ENCODE measurements around the gene MAGT1. TPM values are rescaled to one million over a fixed set of nuclear protein-coding genes. Genes with fewer than 3 reads are reported as not detected.

MAGT1 gene
- total and polyA plus RNA-seq, 2 of the 4 experiments (the other 2 are of a cell fraction), result 27.3 to 74.7 TPM

DNA sequence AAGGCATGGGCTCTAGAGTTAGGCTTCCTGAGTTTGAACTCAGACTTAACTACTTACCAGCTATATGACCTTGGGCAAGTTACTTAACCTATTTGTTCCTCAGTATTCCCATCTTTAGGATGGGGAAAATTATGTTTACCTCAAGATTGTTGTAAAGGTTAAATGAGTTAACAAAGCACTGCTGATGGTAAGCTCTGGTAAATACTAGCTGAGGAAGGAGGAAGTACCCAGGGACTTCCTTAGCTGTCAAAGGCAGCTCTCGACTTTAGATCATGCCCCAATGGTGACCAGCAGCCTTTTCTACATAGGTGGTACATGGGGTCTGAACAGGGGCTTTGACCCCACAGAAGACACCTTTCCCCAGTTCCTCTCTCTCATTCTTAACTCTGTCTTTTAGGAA, 35.3 kb upstream of the MAGT1 start:
- H3K4ac ChIP-seq (ENCODE audit: low read depth, low read length), result no peak overlapping the region
- H3K9me1 ChIP-seq (ENCODE audit: insufficient read depth, low read length), result no peaks in the 10 kb centered on the region
- DNase-seq, result no peak
- H3K18ac ChIP-seq (ENCODE audit: low read depth, low read length), result no peak overlapping the region
- no peaks in the 10 kb centered on the region for H4K20me1 ChIP-seq (ENCODE audit: insufficient read depth, low read length)
- no peaks in the 10 kb centered on the region for H3K79me1 ChIP-seq (ENCODE audit: low read depth in 1 of 2, low read length in 2 of 2)
- intact Hi-C loops (cut with micrococcal nuclease) (no loop called here), in situ Hi-C loops (cut with MboI; ENCODE audit: low sequenced_read_pairs) (no loop called here), dilution Hi-C loops (cut with HindIII; ENCODE audit: low sequenced_read_pairs, unreplicated experiment) (no loop called here)
- BruUV-seq (replicated peaks), result no TSS peak
- H3K23ac ChIP-seq (ENCODE audit: low read depth, low read length), result no peak overlapping the region
- H2BK5ac ChIP-seq (ENCODE audit: low read depth, low read length, poor library complexity, severe bottlenecking), result no peak overlapping the region
- ChIA-PET CTCF (no interaction called here), POLR2A (ENCODE audit: unreplicated experiment) (no interaction called here)
- no peak overlapping the region for H3K56ac ChIP-seq (ENCODE audit: extremely low read depth, insufficient read depth, low read length)
- no peak overlapping the region for H4K91ac ChIP-seq (ENCODE audit: insufficient read depth, low read depth, low read length)
- no peaks in the 10 kb centered on the region for H3K36me3 ChIP-seq (ENCODE audit: control insufficient read depth, insufficient read depth, low read length)
- H3K9ac ChIP-seq (ENCODE audit: low read depth, low read length), result no peak overlapping the region
- H4K8ac ChIP-seq (ENCODE audit: low read depth in 2 of 2, low read length in 2 of 2), result no peak overlapping the region
- H3K27ac ChIP-seq (ENCODE audit: insufficient read depth, low read length), result no peak overlapping the region
- no peak overlapping the region for H2BK20ac ChIP-seq (ENCODE audit: low read depth, low read length)
- no CpG with 5 or more reads among the region's 1 CpG for WGBS, 2 experiments (ENCODE audit: extremely low coverage in 2 of 2, insufficient read length in 1 of 2)
- H3K4me3 ChIP-seq (ENCODE audit: insufficient read depth, low read depth, low read length), result no peak overlapping the region
- H3K14ac ChIP-seq (replicated peaks; ENCODE audit: low read depth, low read length), result no peak overlapping the region
- no peak overlapping the region for H4K5ac ChIP-seq (ENCODE audit: low read depth, low read length)
- H2AK5ac ChIP-seq (ENCODE audit: low read depth, low read length), result no peak overlapping the region
- H3K4me2 ChIP-seq (ENCODE audit: low read depth, low read length), result no peak overlapping the region
- no peak overlapping the region for H2AFZ ChIP-seq (replicated peaks; ENCODE audit: low read length, poor library complexity)
- H3K27me3 ChIP-seq (ENCODE audit: control insufficient read depth, insufficient read depth, low read length), result no peaks in the 10 kb centered on the region
- no peak for ATAC-seq (ENCODE audit: low read depth)
- no peak overlapping the region for H2AK9ac ChIP-seq (replicated peaks; ENCODE audit: low read depth, low read length, poor library complexity)
- no peak overlapping the region for H2BK120ac ChIP-seq (ENCODE audit: low read depth, low read length)
- no peak overlapping the region for H2BK15ac ChIP-seq (ENCODE audit: low read depth, low read length)
- TF ChIP-seq MAFK (IDR thresholded peaks at IDR 0.05; ENCODE audit: low read depth, low read length), result no peak
- TF ChIP-seq SMC3 (IDR thresholded peaks at IDR 0.05; ENCODE audit: low read depth, low read length), result no peak
- TF ChIP-seq USF2 (IDR thresholded peaks at IDR 0.05; ENCODE audit: low read depth, low read length), result no peak
- TF ChIP-seq FOS (IDR thresholded peaks at IDR 0.05; ENCODE audit: low read depth, low read length), result no peak
- no peak for TF ChIP-seq BHLHE40 (IDR thresholded peaks at IDR 0.05; ENCODE audit: low read depth, low read length)
- TF ChIP-seq ELK1 (IDR thresholded peaks at IDR 0.05; ENCODE audit: borderline replicate concordance, low read depth, low read length), result no peak
- no peak for TF ChIP-seq MAZ (IDR thresholded peaks at IDR 0.05; ENCODE audit: borderline replicate concordance, low read depth, low read length)
- no peak for TF ChIP-seq POLR2A (IDR thresholded peaks at IDR 0.05; ENCODE audit: low read depth, low read length)
- H3K9me3 ChIP-seq (ENCODE audit: control insufficient read depth, insufficient read depth, low read length), result no peaks in the 10 kb centered on the region
- H3K4me1 ChIP-seq (ENCODE audit: control insufficient read depth, insufficient read depth, low read length), result no peaks in the 10 kb centered on the region

Data from IMR-90 (cell line).